WERI-Rb-1 (cell line): ENCODE results near the gene VAMP8.

Experiments
- DNase-seq: peaks from one replicate; pipeline ENCODE4 v3.0.0-alpha.2; 2020
- H3K27ac ChIP-seq: fragments of 250-450 bp; sonication (Bioruptor Pico); 2 replicates; pipeline ENCODE4 v1.5.1; 2020; ENCODE audit warnings: mild to moderate bottlenecking, moderate library complexity
- H3K27me3 ChIP-seq: fragments of 250-450 bp; sonication (Bioruptor Pico); 2 replicates; pipeline ENCODE4 v1.5.1; 2021; ENCODE audit warnings: mild to moderate bottlenecking, low read depth, moderate library complexity; ENCODE audit not compliant: insufficient read depth, severe bottlenecking
- H3K36me3 ChIP-seq: fragments of 250-450 bp; sonication (Bioruptor Pico); 2 replicates; pipeline ENCODE4 v1.5.1; 2020; ENCODE audit warnings: mild to moderate bottlenecking, moderate library complexity
- H3K4me3 ChIP-seq: 2 replicates; pipeline ENCODE4 v1.5.1; 2011; ENCODE audit warnings: low read depth, mild to moderate bottlenecking, control low read depth, low read length
- H3K9me3 ChIP-seq: fragments of 250-450 bp; sonication (Bioruptor Pico); 2 replicates; pipeline ENCODE4 v1.5.1; 2021; ENCODE audit warnings: mild to moderate bottlenecking, moderate library complexity; ENCODE audit not compliant: severe bottlenecking
- CTCF ChIP-seq: IDR thresholded peaks from 2 replicates; pipeline ENCODE4 v1.5.1; 2011; ENCODE audit warnings: low read depth, mild to moderate bottlenecking, control low read depth, inconsistent platforms, low read length

VAMP8 gene

GRCh38 chr2:85545780-85546240 is 31.6 kb upstream of the VAMP8 start:
- peaks cover 79% of the 10 kb centered on the region for H3K36me3 ChIP-seq
- no peak overlapping the region for H3K4me3 ChIP-seq
- no peak for DNase-seq
- no peak for TF ChIP-seq CTCF
- no peaks in the 10 kb centered on the region for H3K9me3 ChIP-seq
- H3K27ac ChIP-seq: no peak overlapping the region
- H3K27me3 ChIP-seq: no peaks in the 10 kb centered on the region

GRCh38 chr2:85547089-85547858 is 30.1 kb upstream of the VAMP8 start:
- H3K36me3 ChIP-seq: peaks cover 78% of the 10 kb centered on the region
- no peak for TF ChIP-seq CTCF
- no peaks in the 10 kb centered on the region for H3K27me3 ChIP-seq
- H3K9me3 ChIP-seq: no peaks in the 10 kb centered on the region
- no peak overlapping the region for H3K27ac ChIP-seq
- no peak for DNase-seq
- H3K4me3 ChIP-seq: no peak overlapping the region

- H3K36me3 ChIP-seq: peaks cover 75% of the 10 kb centered on the region
- no peak overlapping the region for H3K27ac ChIP-seq
- TF ChIP-seq CTCF: no peak
- no peaks in the 10 kb centered on the region for H3K9me3 ChIP-seq
- no peaks in the 10 kb centered on the region for H3K27me3 ChIP-seq
- no peak overlapping the region for H3K4me3 ChIP-seq
- DNase-seq: no peak
These were observed 29.4 kb upstream of the VAMP8 start for GRCh38 chr2:85547859-85548607.

- no peak for TF ChIP-seq CTCF
- Histone ChIP-seq H3K27ac (no peak overlapping the region), H3K36me3 (peaks cover 70% of the 10 kb centered on the region), H3K27me3 (no peaks in the 10 kb centered on the region), H3K9me3 (no peaks in the 10 kb centered on the region), H3K4me3 (no peak overlapping the region)
- no peak for DNase-seq
These were observed 28.8 kb upstream of the VAMP8 start for GRCh38 chr2:85548608-85548900.

- Histone ChIP-seq H3K4me3 (no peak overlapping the region), H3K9me3 (no peaks in the 10 kb centered on the region), H3K27me3 (no peaks in the 10 kb centered on the region), H3K27ac (peak overlapping the region; percentile 41), H3K36me3 (peaks cover 66% of the 10 kb centered on the region)
- DNase-seq: no peak
- no peak for TF ChIP-seq CTCF
These were observed 28.3 kb upstream of the VAMP8 start for GRCh38 chr2:85549095-85549494.

GRCh38 chr2:85549826-85550225 is 27.6 kb upstream of the VAMP8 start:
- Histone ChIP-seq H3K4me3 (no peak overlapping the region), H3K27me3 (no peaks in the 10 kb centered on the region), H3K36me3 (peaks cover 68% of the 10 kb centered on the region), H3K9me3 (no peaks in the 10 kb centered on the region), H3K27ac (no peak overlapping the region; the same call in 1 of the 2 replicates)
- TF ChIP-seq CTCF: no peak
- peak; percentile 32 for DNase-seq
